ENCODE data around the gene KANK2.

- TF ChIP-seq FOXM1 (IDR thresholded peaks at IDR 0.05; ENCODE audit: low read depth) (no peak), TAF1 (IDR thresholded peaks at IDR 0.05; ENCODE audit: borderline replicate concordance, low read depth, low read length) (no peak), GABPA (IDR thresholded peaks at IDR 0.05; ENCODE audit: low read depth) (no peak), YY1 (IDR thresholded peaks at IDR 0.05; ENCODE audit: low read depth) (no peak), CTCF (IDR thresholded peaks at IDR 0.05) (no peak), EZH2phosphoT487 (IDR thresholded peaks at IDR 0.05; ENCODE audit: borderline replicate concordance, low read depth) (no peak), RFX5 (IDR thresholded peaks at IDR 0.05; ENCODE audit: low read length) (no peak), JUND (IDR thresholded peaks at IDR 0.05) (no peak), SMC3 (IDR thresholded peaks at IDR 0.05; ENCODE audit: low read depth, low read length) (no peak), MEF2A (IDR thresholded peaks at IDR 0.05; ENCODE audit: borderline replicate concordance, low read depth) (no peak), POLR2AphosphoS5 (IDR thresholded peaks at IDR 0.05; ENCODE audit: low read depth, low read length) (no peak), SIN3A (IDR thresholded peaks at IDR 0.05; ENCODE audit: borderline replicate concordance, low read depth, low read length) (no peak), USF2 (IDR thresholded peaks at IDR 0.05; ENCODE audit: borderline replicate concordance, low read depth, low read length) (no peak), TEAD4 (IDR thresholded peaks at IDR 0.05; ENCODE audit: borderline replicate concordance, insufficient read depth) (no peak)
Measured at GRCh38 chr19:11221082-11221598, 23.8 kb upstream of the KANK2 start.

Data from SK-N-SH (cell line).